HCT116 (cell line): Measurements from ENCODE around the gene RGS19. TPM values are rescaled to one million over a fixed set of nuclear protein-coding genes. Genes with fewer than 3 reads are reported as not detected.

Experiments
- ATAC-seq: fragments of 200-7000 bp; cut with Tn5 transposase; 2 replicates; pipeline ENCODE4 v1.9.1; 2020; ENCODE audit warnings: mild to moderate bottlenecking, moderate library complexity
- BruUV-seq: library from RNA; stranded (reverse); fragments of 400-500 nt; replicated peaks from 2 replicates; lab custom pipeline; 2021; lab: Mats Ljungman, UMichigan
- CTCF ChIA-PET: fragments of 300-600 bp; sonication (Branson Sonifier 250); formaldehyde crosslinking; loops from one replicate; lab custom pipeline; 2021; ENCODE audit warnings: antibody characterized with exemption; lab: Charles Lee
- POLR2A ChIA-PET: fragments of 300-600, 350-600 bp; sonication (Branson Sonifier 250); formaldehyde crosslinking; loops from one replicate; lab custom pipeline; 2021; ENCODE audit warnings: antibody characterized with exemption; lab: Charles Lee
- RAD21 ChIA-PET, 2 experiments: fragments of 300-600 bp; sonication (Branson Sonifier 250); formaldehyde crosslinking; loops; one replicate each; lab custom pipeline; 2023; ENCODE audit warnings: low total read pairs in 2 of 2; ENCODE audit not compliant: uncharacterized antibody in 2 of 2, unreplicated experiment in 2 of 2, low non-redundant PET in 1 of 2; lab: Charles Lee
- DNase-seq: peaks from one replicate; pipeline ENCODE4 v3.0.0-alpha.2; 2010; ENCODE audit warnings: low read depth, low spot score
- H2AFZ ChIP-seq: fragments of 200-600 bp; shearing (Covaris generic), sonication (generic); 2 replicates; pipeline ENCODE4 v1.6.1; 2017; ENCODE audit warnings: low read depth, mixed run types, mixed read lengths, antibody characterized with exemption, low read length; ENCODE audit not compliant: poor library complexity, severe bottlenecking
- H3K27ac ChIP-seq: 2 replicates; pipeline ENCODE4 v1.5.1; 2012; ENCODE audit warnings: low read depth, low read length
- H3K27me3 ChIP-seq: fragments of 200-600 bp; sonication (generic); 2 replicates; pipeline ENCODE4 v1.6.1; 2016; ENCODE audit warnings: mixed run types, low read length, mixed read lengths; ENCODE audit not compliant: insufficient read depth
- H3K36me3 ChIP-seq, 2 experiments: fragments of 200-500 bp in 1 of 2; fragments of 200-600 bp in 1 of 2; sonication (Bioruptor generic) in 1 of 2; sonication (generic) in 1 of 2; 2 replicates each; pipeline versions ENCODE4 v1.5.1 to v1.6.1; 2014 to 2016; ENCODE audit warnings: low read length in 2 of 2, inconsistent platforms in 1 of 2, mixed read lengths in 1 of 2, mixed run types in 1 of 2; ENCODE audit not compliant: insufficient read depth in 2 of 2, control insufficient read depth in 1 of 2
- H3K4me1 ChIP-seq, 2 experiments: fragments of 200-600 bp in 1 of 2; sonication (generic) in 1 of 2; 2 replicates each; pipeline versions ENCODE4 v1.5.1 to v1.6.1; 2012 to 2017; ENCODE audit warnings: low read length in 2 of 2, inconsistent platforms in 1 of 2, mild to moderate bottlenecking in 1 of 2, mixed read lengths in 1 of 2, mixed run types in 1 of 2, moderate library complexity in 1 of 2; ENCODE audit not compliant: insufficient read depth in 2 of 2, control insufficient read depth in 1 of 2
- H3K4me2 ChIP-seq: fragments of 200-600 bp; sonication (generic); 2 replicates; pipeline ENCODE4 v1.6.1; 2017; ENCODE audit warnings: mixed run types, low read length, mixed read lengths
- H3K4me3 ChIP-seq, 2 experiments: fragments of 200-600 bp in 1 of 2; sonication (generic) in 1 of 2; replicated peaks in 1 of 2; 2 replicates each; pipeline ENCODE4 v1.5.1; 2011 to 2016; ENCODE audit warnings: low read length in 2 of 2, control low read depth in 1 of 2, low read depth in 1 of 2, mild to moderate bottlenecking in 1 of 2, mixed read lengths in 1 of 2, mixed run types in 1 of 2
- H3K79me2 ChIP-seq: fragments of 200-600 bp; sonication (generic); 2 replicates; pipeline ENCODE4 v1.6.1; 2017; ENCODE audit warnings: mild to moderate bottlenecking, mixed run types, low read length, moderate library complexity, mixed read lengths; ENCODE audit not compliant: insufficient read depth
- H3K9ac ChIP-seq: fragments of 200-600 bp; sonication (generic); 2 replicates; pipeline ENCODE4 v1.6.1; 2016; ENCODE audit warnings: low read length, mixed read lengths
- H3K9me2 ChIP-seq: fragments of 200-600 bp; sonication (generic), shearing (Covaris generic); 2 replicates; pipeline ENCODE4 v1.6.1; 2017; ENCODE audit warnings: mixed run types, mild to moderate bottlenecking, moderate library complexity; ENCODE audit not compliant: insufficient read depth
- H3K9me3 ChIP-seq, 2 experiments: fragments of 200-500 bp in 1 of 2; fragments of 200-600 bp in 1 of 2; sonication (Bioruptor generic) in 1 of 2; sonication (generic) in 1 of 2; 2 replicates each; pipeline ENCODE4 v1.6.1; 2014 to 2017; ENCODE audit warnings: low read length in 2 of 2, mixed read lengths in 2 of 2, inconsistent platforms in 1 of 2, low read depth in 1 of 2, mild to moderate bottlenecking in 1 of 2, mixed run types in 1 of 2, moderate library complexity in 1 of 2; ENCODE audit not compliant: control insufficient read depth in 1 of 2, insufficient read depth in 1 of 2
- H4K20me1 ChIP-seq: fragments of 200-600 bp; sonication (generic), shearing (Covaris generic); 2 replicates; pipeline ENCODE4 v1.6.1; 2017; ENCODE audit warnings: mixed run types, mild to moderate bottlenecking, moderate library complexity; ENCODE audit not compliant: insufficient read depth
- ATF3 ChIP-seq: IDR thresholded peaks from 2 replicates; pipeline ENCODE4 v1.6.1; 2012
- CEBPB ChIP-seq: IDR thresholded peaks from 2 replicates; pipeline ENCODE4 v1.6.1; 2012; ENCODE audit warnings: low read depth
- CTCF ChIP-seq, 3 experiments: fragments of 200-600 bp in 1 of 3; sonication (generic) in 1 of 3; IDR thresholded peaks in 2 of 3; conservative IDR thresholded peaks in 1 of 3; 2 replicates each; pipeline ENCODE4 v1.5.1; 2012 to 2017; ENCODE audit warnings: low read depth in 2 of 3, low read length in 2 of 3, antibody characterized with exemption in 1 of 3, borderline replicate concordance in 1 of 3, control low read depth in 1 of 3, mild to moderate bottlenecking in 1 of 3, mixed read lengths in 1 of 3, mixed run types in 1 of 3, moderate library complexity in 1 of 3; ENCODE audit not compliant: insufficient read depth in 1 of 3
- EGR1 ChIP-seq: IDR thresholded peaks from 2 replicates; pipeline ENCODE4 v1.6.1; 2012; ENCODE audit warnings: low read depth
- ELF1 ChIP-seq: IDR thresholded peaks from 2 replicates; pipeline ENCODE4 v1.6.1; 2012; ENCODE audit warnings: low read depth, borderline replicate concordance
- EZH2 ChIP-seq: fragments of 200-600 bp; sonication (generic); IDR thresholded peaks from 2 replicates; pipeline ENCODE4 v1.6.1; 2017; ENCODE audit warnings: antibody characterized with exemption, mixed run types
- EZH2phosphoT487 ChIP-seq: fragments of 200-600 bp; IDR thresholded peaks from 2 replicates; pipeline ENCODE4 v1.6.1; 2018; ENCODE audit warnings: antibody characterized with exemption, borderline replicate concordance
- MAX ChIP-seq: IDR thresholded peaks from 2 replicates; pipeline ENCODE4 v1.6.1; 2012
- RAD21 ChIP-seq: IDR thresholded peaks from 2 replicates; pipeline ENCODE4 v1.6.1; 2012; ENCODE audit warnings: low read depth, mild to moderate bottlenecking
- TCF7L2 ChIP-seq: IDR thresholded peaks from 2 replicates; pipeline ENCODE4 v1.7.0; 2011; ENCODE audit warnings: borderline replicate concordance, inconsistent platforms; ENCODE audit not compliant: insufficient read depth, insufficient read length; ENCODE audit errors: extremely low read depth
- ZFX ChIP-seq: fragments of 450-650 bp; IDR thresholded peaks from 2 replicates; pipeline ENCODE4 v1.6.1; 2017
- ZNF274 ChIP-seq: fragments of 200-500 bp; sonication (Bioruptor generic); IDR thresholded peaks from 2 replicates; pipeline ENCODE4 v1.6.1; 2014; ENCODE audit warnings: mild to moderate bottlenecking, low read depth, low read length, inconsistent platforms
- intact Hi-C: fragments of 100-400 bp; cut with micrococcal nuclease; formaldehyde crosslinking; loops from 2 replicates; pipeline ENCODE4 v1.10.0; 2022
- total RNA-seq: library from RNA; stranded (reverse); gene quantifications from one replicate; pipeline ENCODE4 v1.2.1, GENCODE V29; 2021; ENCODE audit not compliant: unreplicated experiment

Gene RGS19
- total RNA-seq, 1 experiment from 2014 or later, result 21.4 TPM

GRCh38 chr20:64091770-64092169 lies 12.5 kb upstream of the RGS19 start:
- H3K36me3 ChIP-seq, result no peaks in the 10 kb centered on the region
- H3K4me3 ChIP-seq, result no peak overlapping the region
- H3K4me2 ChIP-seq, result no peak overlapping the region
- H4K20me1 ChIP-seq, result no peaks in the 10 kb centered on the region
- H2AFZ ChIP-seq, result no peak overlapping the region
- no TSS peak for BruUV-seq
- no peak overlapping the region for H3K27ac ChIP-seq
- no peaks in the 10 kb centered on the region for H3K4me1 ChIP-seq
- H3K9me3 ChIP-seq, result peaks cover 6% of the 10 kb centered on the region in 2 experiments; a peak in 2 of 4 replicates
- no peak overlapping the region for H3K9ac ChIP-seq
- peak; percentile 18; the same call in 1 of the 2 replicates for ATAC-seq
- no peak for TF ChIP-seq TCF7L2
- no peak for TF ChIP-seq CEBPB
- TF ChIP-seq MAX, result no peak
- TF ChIP-seq EGR1, result no peak
- no peak for TF ChIP-seq EZH2
- no peak for TF ChIP-seq RAD21
- no peak for TF ChIP-seq ELF1
- H3K79me2 ChIP-seq, result no peaks in the 10 kb centered on the region
- POLR2A ChIA-PET, result no interaction called here
- no peak for DNase-seq
- CTCF ChIA-PET, result interaction anchor here (0.6 kb wide), 1 partner anchor 194 kb away, joined by 3 read pairs; no protein-coding TSS in a partner anchor
- no peaks in the 10 kb centered on the region for H3K9me2 ChIP-seq
- intact Hi-C loops, result no loop called here
- RAD21 ChIA-PET, result no interaction called here
- no peaks in the 10 kb centered on the region for H3K27me3 ChIP-seq

- POLR2A ChIA-PET, result no interaction called here
- no TSS peak for BruUV-seq
These were observed 12.0 kb upstream of the RGS19 start for GRCh38 chr20:64091340-64091739.

More at GRCh38 chr20:64091340-64091739, 12.0 kb upstream of the RGS19 start:
- Histone ChIP-seq H3K36me3 (no peaks in the 10 kb centered on the region), H3K27me3 (no peaks in the 10 kb centered on the region), H3K79me2 (no peaks in the 10 kb centered on the region), H3K4me2 (no peak overlapping the region), H3K9me2 (no peaks in the 10 kb centered on the region), H3K9ac (no peak overlapping the region), H3K9me3 (peaks cover 6% of the 10 kb centered on the region in 2 experiments; a peak in 2 of 4 replicates), H2AFZ (no peak overlapping the region), H4K20me1 (no peaks in the 10 kb centered on the region), H3K4me1 (no peaks in the 10 kb centered on the region), H3K4me3 (no peak overlapping the region), H3K27ac (no peak overlapping the region)
- DNase-seq, result no peak
- no peak for TF ChIP-seq ZNF274
- TF ChIP-seq ZFX, result no peak
- no peak for TF ChIP-seq ATF3
- TF ChIP-seq TCF7L2, result no peak
- TF ChIP-seq CEBPB, result no peak
- TF ChIP-seq EZH2, result no peak
- no peak for TF ChIP-seq EZH2phosphoT487
- no peak for TF ChIP-seq CTCF (IDR thresholded peaks at IDR 0.05 in 2 of 3, conservative IDR thresholded peaks at IDR 0.05 in 1 of 3; ENCODE audit: borderline replicate concordance in 1 of 3, insufficient read depth in 1 of 3, low read depth in 2 of 3, low read length in 2 of 3)
- TF ChIP-seq ELF1, result no peak
- ChIA-PET CTCF (no interaction called here), RAD21 (no interaction called here)
- ATAC-seq, result no peak
- intact Hi-C loops, result no loop called here
